NCI-H774 (cell line): Measurements from ENCODE around the gene PRELID2.
"Not testable (repeated sequence)": the region's sequence is repeated elsewhere in the genome, so short reads cannot be mapped to it uniquely, and the experiment has no call there.

Source experiments
- DNase-seq: peaks from one replicate; lab custom pipeline; 2025; lab: John Stamatoyannopoulos, UW

PRELID2 gene

GRCh38 chr5:145743396-145744061 is 91.6 kb downstream of the PRELID2 start:
- DNase-seq: no peak

DNA sequence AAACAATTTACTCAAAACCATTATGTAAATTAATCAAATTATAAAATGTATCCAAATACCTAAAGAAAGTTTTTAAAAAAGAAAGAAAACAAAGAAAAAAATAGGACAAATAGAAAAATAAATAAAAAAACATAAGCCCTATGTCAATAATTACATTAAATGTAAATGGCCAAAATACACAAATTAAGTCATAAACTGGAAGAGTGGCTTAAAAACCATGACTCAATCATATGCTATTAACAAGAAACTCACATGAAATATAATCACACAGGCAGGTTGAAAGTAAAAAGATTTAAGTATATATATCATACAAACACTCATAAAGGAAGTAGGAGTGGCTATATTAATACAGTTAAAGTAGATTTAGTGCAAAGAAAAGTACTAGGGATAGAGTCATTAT is 95.3 kb downstream of the PRELID2 start:
- no peak for DNase-seq

- DNase-seq: no peak
Observed at GRCh38 chr5:145738227-145738626, 96.9 kb downstream of the PRELID2 start.

GRCh38 chr5:145737578-145737977 is 97.6 kb downstream of the PRELID2 start:
- DNase-seq: no peak

DNA sequence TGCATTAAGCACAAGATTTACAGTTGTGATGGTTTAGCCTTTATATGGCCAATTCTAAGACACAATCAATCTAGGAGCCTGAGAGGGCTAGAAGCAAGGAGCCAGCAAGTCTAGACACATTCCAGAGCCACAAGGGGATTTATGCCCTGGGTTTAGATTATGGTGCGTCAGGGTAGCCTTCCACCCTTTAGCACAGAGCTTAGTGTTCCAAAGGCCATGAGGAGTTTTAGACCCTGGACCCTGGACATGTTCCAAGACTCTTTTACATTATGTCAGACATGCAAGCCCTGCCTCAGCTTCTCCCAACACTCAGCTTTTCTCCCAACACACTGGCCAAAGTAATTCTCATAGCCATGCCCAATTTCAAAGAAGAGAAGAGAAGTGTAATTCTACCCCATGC is 105.2 kb downstream of the PRELID2 start:
- not testable (repeated sequence) for DNase-seq

DNA sequence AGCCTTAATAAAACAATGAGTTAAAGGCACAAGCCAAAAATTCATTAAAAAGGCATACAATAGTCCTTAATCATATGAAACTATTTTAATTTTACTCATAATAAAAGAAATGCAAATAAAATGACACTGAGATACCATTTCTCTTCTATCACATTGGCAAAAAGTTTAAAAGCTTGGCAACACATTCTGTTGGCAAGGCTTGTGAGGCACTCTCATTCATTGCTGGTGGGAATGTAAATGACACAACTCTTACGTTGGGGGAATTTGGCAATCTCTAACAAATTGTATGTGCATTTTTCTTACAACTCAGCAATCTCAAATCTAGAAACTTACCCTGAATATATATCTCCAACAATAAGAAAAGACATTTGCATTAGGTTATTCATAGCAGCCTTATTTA is 111.6 kb downstream of the PRELID2 start:
- no peak for DNase-seq

DNA sequence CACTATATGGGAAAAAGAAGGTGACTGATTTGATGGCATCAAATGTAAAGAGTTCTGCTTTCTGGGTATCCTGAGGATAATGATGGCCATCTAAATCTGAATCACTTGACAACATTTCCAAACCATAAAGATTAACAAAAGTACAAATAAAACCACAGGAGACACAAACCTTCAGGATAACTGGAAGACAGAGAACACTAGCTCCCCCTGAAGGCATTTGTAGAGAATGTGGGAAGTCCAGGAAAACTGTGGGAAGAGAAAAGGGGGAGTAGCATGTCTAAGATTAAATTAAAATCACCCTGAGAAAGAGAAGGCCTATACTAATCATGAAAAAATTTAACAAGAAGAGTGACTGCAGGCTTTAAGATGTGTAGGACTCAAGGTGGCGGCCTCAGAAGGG is 116.2 kb downstream of the PRELID2 start:
- DNase-seq: no peak

DNA sequence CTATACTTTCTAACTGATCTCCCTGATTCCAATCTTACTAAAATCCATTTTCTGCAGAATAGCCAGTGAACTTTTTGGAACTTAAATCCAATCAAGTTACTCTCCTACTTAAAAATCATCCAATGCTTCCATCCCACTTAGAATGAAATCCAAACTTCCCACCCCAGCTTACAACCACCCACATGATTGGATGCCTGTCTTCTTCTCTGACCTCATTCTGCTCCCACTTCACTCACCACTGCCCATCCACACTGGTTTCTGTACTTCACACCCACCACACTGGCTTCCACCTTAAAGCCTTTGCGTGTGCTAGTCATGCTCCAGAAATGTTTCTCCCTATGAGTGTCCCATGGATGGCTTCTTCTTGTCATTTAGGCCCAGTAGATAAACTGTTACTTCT is 119.7 kb downstream of the PRELID2 start:
- DNase-seq: no peak

DNA sequence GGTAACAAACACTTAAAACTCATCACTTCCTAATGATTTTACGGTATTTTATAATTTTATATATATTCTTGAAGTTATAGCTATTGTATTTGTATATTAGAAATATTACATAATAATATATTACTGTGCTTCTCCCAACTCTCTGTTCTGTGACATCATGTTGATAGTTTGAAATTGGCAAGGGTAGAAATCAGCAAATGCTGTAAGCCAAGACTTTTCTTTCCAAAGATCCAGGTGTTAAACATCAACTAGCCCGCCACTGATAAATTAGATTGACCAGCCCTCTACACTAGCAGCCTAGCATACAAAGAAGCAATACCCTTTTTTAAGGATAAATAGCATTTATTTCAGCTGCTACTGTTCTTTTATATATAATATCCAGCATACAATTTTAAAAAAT is 122.9 kb downstream of the PRELID2 start:
- DNase-seq: no peak

DNA sequence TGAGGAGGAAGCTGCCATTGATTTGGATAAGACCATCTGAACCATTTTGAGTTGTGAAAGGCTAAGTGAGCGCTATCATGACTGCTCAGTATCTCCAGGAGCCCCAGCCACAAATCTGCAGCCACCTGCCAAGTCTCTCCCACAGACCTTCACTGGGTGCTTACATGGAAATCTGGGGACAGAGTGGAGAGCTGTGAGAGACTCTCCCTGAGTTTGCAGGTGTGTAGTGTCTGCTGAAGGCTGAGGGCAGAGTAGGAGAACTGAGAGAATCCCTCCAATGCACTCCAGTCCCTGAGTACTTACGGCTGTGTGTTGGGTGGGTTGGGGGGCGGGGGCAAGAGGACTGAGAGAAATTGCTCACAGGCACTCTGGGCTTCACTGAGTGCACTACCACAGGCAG is 123.7 kb downstream of the PRELID2 start:
- no peak for DNase-seq
